M059J (cell line): ENCODE results near the gene CDK16. TPM values are rescaled to one million over a fixed set of nuclear protein-coding genes. Genes with fewer than 3 reads are reported as not detected.

ENCODE experiments used
- DNase-seq: peaks from one replicate; pipeline ENCODE4 v3.0.0-alpha.2; 2012; ENCODE audit warnings: low read depth
- total RNA-seq: library from RNA; depleted of rRNA; stranded (reverse); fragments of >200 nt; shearing (Covaris generic); gene quantifications from 2 replicates; pipeline ENCODE4 v1.2.3, GENCODE V29; 2014

CDK16 gene
- total RNA-seq, 1 experiment from 2014 or later: 209 TPM

- no peak for DNase-seq
Measured at GRCh38 chrX:47209508-47210238, 8.8 kb upstream of the CDK16 start.

GRCh38 chrX:47210661-47211425 is 7.6 kb upstream of the CDK16 start:
- DNase-seq: no peak

DNA sequence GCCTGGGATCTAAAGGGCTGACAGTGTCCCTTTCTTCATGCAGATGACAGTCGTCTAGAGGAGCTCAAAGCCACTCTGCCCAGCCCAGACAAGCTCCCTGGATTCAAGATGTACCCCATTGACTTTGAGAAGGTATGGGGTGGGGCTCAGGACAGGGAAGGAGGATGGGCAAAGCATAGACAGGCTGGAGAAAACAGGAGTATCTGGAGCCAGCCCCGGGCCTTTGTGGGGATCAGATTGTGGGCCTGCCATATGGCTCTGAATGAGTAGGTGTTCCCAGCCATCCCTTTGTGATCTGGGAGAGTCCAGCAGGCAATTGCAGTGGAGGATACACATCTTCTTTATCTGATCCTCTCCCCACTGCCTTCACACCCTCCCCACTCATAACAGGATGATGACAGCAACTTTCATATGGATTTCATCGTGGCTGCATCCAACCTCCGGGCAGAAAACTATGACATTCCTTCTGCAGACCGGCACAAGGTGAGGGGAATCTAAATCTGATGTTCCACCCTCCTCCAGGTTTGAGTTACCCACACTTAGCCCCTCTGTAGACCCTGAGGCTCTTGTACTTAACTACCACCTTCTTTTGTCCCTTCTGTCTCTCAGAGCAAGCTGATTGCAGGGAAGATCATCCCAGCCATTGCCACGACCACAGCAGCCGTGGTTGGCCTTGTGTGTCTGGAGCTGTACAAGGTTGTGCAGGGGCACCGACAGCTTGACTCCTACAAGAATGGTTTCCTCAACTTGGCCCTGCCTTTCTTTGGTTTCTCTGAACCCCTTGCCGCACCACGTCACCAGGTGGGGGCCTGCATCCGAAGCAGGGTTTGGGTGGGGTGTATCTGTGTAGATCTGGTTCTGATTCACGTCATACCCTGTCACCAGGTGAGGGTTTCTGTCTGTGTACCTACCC is 5.8 kb upstream of the CDK16 start:
- DNase-seq: no peak

DNA sequence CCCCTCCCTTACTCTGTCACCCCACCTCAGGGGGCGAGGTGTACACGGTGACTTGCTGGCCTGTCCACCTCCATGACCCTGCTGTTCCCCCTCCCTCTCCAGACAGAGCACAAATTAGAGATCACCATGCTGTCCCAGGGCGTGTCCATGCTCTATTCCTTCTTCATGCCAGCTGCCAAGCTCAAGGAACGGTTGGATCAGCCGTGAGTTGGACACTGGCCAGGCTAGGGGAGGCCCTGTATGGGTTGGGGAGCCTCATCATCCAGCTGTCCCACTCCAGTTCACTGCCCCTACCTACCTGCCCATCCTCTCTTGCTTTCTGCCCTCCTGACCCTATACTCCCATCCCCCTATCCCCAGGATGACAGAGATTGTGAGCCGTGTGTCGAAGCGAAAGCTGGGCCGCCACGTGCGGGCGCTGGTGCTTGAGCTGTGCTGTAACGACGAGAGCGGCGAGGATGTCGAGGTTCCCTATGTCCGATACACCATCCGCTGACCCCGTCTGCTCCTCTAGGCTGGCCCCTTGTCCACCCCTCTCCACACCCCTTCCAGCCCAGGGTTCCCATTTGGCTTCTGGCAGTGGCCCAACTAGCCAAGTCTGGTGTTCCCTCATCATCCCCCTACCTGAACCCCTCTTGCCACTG is 3.9 kb upstream of the CDK16 start:
- DNase-seq: no peak

- peak; percentile 76 for DNase-seq
Measured at GRCh38 chrX:47215291-47215900, 3.1 kb upstream of the CDK16 start.

GRCh38 chrX:47216393-47216925 is 2.0 kb upstream of the CDK16 start:
- peak; percentile 72 for DNase-seq

GRCh38 chrX:47217121-47217851 is 1.2 kb upstream of the CDK16 start:
- DNase-seq: peak; percentile 95

DNA sequence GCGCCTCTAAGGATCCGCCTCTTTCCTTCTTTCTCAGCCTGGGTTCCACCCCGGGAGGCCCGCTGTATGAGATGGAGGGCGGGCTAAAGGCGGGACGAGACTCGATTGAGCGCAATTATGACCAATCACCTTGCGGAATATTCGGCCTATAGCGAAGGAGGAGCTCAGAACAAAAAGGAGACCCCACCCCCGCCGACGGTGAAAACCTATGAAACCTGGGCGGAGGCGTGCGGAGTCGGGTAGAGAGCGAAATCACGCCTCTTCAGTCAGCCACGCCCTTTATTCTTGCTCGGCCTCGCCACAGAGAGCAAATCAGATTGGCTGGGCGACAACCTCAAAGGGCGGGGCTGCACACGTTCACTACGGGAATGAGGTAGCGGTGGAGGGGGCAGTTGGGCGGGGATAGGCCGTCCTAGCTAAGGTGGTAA is 615 bp upstream of the CDK16 start:
- peak; percentile 98 for DNase-seq

GRCh38 chrX:47218920-47219815 is 687 bp downstream of the CDK16 start:
- no peak for DNase-seq

DNA sequence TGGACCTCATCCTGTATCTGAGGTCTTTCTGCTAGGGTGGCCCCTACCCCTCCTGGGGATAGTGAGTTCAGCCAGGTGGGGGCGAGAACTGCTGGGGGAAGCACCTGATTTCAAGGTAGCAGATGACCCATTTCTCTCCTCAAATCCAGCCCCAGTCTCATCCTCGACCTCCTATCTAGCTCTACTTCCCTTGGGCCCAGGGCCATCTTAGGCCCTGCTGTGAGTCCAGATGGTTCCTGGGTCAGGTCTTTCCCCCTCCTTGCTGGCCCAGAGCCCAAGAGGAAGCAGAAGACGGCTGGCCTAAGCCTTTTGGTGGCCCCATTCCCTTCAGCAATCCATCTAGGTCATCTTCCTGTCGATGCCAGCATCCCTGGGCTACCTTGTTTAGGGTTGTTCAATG is 3.3 kb downstream of the CDK16 start:
- DNase-seq: no peak

GRCh38 chrX:47222751-47223350 is 4.4 kb downstream of the CDK16 start:
- DNase-seq: no peak

GRCh38 chrX:47223476-47224250 is 5.2 kb downstream of the CDK16 start:
- DNase-seq: no peak

- DNase-seq: no peak
Measured at GRCh38 chrX:47224266-47224895, 5.9 kb downstream of the CDK16 start.

GRCh38 chrX:47224896-47225290 is 6.4 kb downstream of the CDK16 start:
- DNase-seq: no peak

- no peak for DNase-seq
Measured at GRCh38 chrX:47226071-47226470, 7.6 kb downstream of the CDK16 start.

GRCh38 chrX:47226531-47227333 is 8.3 kb downstream of the CDK16 start:
- DNase-seq: no peak

GRCh38 chrX:47227334-47227583 is 8.8 kb downstream of the CDK16 start:
- DNase-seq: no peak
